Stomach (tissue), 4 donors: ENCODE data around the gene SGSH.

ENCODE experiments used
- POLR2A ChIP-seq, 4 donors: fragments of 450-650 bp; IDR thresholded peaks; one replicate each; pipeline ENCODE4 v1.6.1; 2016; ENCODE audit warnings: antibody characterized with exemption in 4 of 4, control low read depth in 2 of 4, mild to moderate bottlenecking in 1 of 4, moderate library complexity in 1 of 4
- POLR2AphosphoS5 ChIP-seq, 3 donors: sonication (generic); formaldehyde crosslinking; IDR thresholded peaks; one replicate each; pipeline ENCODE4 v1.6.1; 2016; ENCODE audit warnings: antibody characterized with exemption in 3 of 3
- TF ChIP-seq, protein P1 (sequence below), 7 experiments: fragments of 450-650 bp in 4 of 7; fragments of 200-600 bp in 3 of 7; sonication (generic) in 3 of 7; IDR thresholded peaks; one replicate each; pipeline ENCODE4 v1.5.1; 2016 to 2019; ENCODE audit warnings: antibody characterized with exemption in 7 of 7, control low read depth in 2 of 7, mild to moderate bottlenecking in 1 of 7

- TF ChIP-seq POLR2A (IDR thresholded peaks at IDR 0.05) (no peak), POLR2AphosphoS5 (IDR thresholded peaks at IDR 0.05) (no peak)
- TF ChIP-seq, protein P1, sequence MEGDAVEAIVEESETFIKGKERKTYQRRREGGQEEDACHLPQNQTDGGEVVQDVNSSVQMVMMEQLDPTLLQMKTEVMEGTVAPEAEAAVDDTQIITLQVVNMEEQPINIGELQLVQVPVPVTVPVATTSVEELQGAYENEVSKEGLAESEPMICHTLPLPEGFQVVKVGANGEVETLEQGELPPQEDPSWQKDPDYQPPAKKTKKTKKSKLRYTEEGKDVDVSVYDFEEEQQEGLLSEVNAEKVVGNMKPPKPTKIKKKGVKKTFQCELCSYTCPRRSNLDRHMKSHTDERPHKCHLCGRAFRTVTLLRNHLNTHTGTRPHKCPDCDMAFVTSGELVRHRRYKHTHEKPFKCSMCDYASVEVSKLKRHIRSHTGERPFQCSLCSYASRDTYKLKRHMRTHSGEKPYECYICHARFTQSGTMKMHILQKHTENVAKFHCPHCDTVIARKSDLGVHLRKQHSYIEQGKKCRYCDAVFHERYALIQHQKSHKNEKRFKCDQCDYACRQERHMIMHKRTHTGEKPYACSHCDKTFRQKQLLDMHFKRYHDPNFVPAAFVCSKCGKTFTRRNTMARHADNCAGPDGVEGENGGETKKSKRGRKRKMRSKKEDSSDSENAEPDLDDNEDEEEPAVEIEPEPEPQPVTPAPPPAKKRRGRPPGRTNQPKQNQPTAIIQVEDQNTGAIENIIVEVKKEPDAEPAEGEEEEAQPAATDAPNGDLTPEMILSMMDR (IDR thresholded peaks at IDR 0.05): no peak
These were observed 3.1 kb upstream of the SGSH start for GRCh38 chr17:80223142-80223815.
